NCI-H1417 (cell line): ENCODE measurements around the gene NFYC.
A peak's percentile ranks its signal among the peaks of the same experiment; 100 is the strongest.

Experiments
- DNase-seq, 3 experiments: peaks; one replicate each; lab custom pipeline; 2025; lab: John Stamatoyannopoulos, UW

Gene NFYC

DNA sequence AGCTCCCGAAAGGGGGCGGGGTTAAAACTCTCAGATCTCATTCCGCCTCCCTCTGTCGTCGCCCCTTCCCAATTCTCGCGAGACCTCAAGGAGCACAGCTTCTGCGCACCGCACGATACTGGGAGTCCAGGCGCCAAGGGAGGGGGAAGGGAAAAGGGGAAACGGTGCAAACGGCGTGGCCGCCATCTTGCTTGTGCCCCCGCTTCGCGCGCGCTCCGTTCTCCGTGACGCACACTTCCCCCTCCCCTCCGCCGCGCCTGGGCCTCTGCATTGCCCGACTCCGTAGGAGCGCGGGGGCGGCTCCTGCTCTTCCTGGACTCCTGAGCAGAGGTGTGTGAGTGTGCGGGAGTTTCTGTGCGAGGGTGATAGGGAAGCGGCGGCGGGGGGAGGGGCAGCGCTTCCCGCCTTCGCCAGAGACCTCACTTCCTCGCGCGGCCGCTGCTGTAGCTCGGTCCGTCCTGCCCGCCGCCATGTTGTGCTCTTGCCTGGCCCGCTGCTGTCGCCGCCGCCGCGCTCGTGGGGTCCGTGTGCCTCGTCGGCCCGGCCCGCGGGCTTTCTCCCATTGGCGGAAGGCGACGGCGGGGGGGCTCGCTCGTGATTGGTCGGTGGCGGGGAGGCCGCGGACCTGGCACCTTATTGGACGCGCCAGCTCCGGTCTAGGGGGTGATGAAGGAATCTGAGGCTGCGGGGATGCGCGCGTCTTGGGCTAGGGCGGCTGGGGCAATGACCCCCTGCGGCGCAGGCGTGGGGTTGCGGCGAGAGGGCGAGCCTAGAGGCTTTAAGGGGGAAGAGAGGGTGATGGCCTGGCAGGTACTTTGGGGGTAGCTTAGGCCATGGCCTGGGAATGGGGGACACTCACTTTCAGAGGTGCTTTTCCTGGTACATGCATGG, at the start of gene NFYC:
Gene NFYC, plus strand, starts transcription at position 167 of the 891 bp plus-strand sequence. CDS start 47,140 bp downstream, outside the sequence.
- peak; percentile 98 to 100 (median 99) for DNase-seq

DNA sequence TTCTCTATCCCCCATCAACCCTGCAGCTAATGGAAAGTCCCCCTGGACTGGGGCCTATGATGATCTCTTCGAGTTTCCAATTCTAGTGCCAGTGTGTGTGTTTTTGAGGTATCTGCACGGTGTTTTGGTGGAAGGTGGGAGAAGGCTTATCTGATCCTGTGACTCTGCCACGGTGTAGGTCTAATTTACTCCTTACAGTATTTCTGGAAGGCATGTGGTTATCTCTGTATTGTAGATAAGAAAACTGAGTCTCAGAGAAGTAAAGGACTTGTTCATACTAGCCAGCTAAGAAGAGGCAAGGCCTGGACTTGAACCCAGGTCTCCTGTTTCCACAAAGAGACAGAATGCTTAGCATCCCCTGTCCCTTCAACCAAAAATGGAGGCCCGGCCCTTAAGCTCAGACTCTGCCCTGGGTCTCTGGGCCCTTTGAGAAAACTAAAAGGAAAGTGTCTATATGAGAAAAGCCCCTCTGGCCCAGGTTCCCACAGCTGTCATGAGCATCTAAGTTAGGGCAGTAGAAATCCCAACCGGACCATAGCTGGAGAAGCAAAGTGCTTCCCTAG, 46.3 kb upstream of the NFYC start:
- DNase-seq = no peak

- no peak for DNase-seq
Observed at GRCh38 chr1:40646315-40646714, 45.2 kb upstream of the NFYC start.

- DNase-seq = no peak
Observed at GRCh38 chr1:40648200-40648599, 43.3 kb upstream of the NFYC start.

GRCh38 chr1:40648928-40649591, 42.4 kb upstream of the NFYC start:
- peak in 2 of 3 experiments; percentile 64 for DNase-seq

DNA sequence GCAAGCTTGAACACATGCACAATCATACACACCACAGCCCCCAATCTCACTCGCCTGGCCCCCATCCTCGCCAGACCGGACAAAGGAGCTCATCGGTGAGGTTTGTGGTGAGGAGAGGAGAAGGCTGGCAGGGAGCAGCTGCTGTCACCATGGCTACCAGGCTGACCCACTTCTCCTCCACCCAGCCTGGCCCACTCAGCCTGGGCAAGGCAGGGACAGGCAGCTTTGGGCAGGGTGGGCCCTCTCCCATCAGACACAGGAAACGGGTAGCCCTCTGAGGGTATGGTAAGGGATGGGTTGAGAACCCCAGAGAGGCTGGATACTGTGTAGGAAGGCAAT, 41.9 kb upstream of the NFYC start:
- DNase-seq = peak in 2 of 3 experiments; percentile 64

DNA sequence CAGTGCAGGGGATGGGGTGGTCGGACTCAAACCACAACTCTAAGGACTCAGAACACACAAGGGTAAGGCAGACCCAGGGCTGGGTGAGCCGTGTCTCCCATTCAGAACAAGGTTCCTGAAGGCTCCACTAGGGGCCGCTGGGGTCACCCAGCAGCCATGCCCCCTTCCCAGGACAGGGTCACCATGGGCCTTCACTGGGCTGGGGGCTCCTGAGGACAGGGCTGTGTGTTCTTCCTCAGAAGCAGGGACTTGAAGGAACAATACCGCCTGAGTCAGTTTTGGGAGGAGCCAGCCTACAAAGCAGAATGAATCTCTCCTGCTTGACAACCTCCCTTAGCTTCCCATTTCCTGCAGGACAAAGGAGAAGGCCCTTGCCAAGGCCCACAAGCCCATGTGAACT, 41.4 kb upstream of the NFYC start:
- DNase-seq = no peak

DNA sequence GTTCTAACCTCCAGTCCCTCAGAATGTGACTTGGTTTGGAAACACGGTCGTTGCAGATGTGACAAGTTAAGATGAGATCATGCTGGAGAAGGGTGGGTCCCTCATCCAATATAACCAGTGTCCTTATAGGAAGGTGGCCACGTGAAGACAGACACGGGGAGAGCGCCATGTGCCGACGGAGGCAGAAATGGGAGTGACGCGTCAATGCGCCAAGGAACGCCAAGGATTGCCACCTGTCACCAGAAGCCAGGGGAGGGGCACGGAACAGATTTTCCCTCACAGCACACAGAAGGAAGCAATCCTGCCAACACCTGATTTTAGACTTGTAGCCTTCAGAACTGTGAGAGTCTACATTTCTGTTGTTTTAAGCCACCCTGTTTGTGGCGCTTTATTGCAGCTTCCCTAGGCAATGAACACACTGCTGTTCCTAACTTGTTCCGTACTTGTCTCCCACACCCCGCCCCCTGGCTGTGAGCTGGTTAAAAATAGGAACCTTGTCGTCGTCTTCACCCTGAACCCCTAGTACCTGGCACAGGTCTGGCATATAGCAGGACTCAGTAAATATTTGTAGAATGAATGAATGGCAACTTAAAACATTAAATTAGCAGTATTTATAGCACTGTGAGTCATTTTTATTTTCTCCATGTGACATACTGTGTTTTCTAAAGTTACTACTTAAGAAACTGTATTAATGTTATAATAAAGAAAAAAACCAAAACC, 40.2 kb upstream of the NFYC start:
- DNase-seq = no peak

- no peak for DNase-seq
Observed at GRCh38 chr1:40652468-40652867, 39.0 kb upstream of the NFYC start.

DNA sequence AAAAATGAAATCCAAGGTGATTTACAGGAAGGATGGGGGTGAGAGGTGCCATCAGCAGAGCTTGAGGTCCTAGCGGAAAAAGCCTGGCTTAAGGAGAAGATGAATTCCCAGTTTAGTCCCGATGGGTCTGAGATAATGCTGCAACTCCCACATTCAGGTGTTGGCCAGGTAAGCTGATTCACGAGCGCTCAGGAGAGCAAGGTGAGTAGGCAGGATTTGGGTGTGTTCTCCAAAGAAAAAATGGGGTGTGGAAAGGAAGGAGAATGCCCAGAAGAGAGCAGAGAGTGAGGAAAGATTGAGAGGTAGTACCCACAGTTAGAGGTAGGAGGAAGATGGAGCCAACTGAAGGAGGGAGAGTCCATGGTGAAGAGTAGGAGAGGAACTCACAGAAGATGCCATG, 38.5 kb upstream of the NFYC start:
- no peak for DNase-seq

DNA sequence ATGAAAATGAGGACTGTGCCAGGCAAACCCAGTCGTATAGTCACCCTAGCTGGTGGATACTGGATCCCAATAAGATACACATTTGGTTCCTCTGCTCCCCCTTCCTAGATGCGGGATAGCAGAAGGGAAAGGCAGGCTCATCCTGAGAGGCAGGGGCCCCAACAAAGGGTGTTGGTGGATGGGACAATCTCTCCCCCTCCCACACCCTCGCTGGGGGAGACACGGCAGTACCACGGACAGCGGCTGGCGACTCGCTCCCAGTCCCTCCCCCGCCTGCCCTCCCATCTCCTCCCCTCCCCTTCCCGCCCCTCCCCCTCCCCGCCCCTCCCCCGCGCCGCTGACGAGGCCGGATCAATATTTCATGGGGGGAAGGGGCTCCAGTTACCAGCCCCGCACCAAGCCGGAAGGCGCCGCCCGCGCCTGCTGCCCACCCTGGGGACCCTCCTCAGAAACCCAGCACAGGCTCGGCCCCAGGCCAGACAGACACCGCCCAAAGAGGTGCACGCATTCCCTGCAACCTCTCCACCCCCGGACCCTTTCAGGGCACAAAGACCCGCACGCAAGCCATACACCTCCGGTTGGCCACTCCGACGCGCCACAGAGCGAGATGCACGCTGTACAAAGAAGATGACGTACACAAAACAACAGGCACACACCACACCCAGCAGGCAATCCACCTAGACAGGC, 37.5 kb upstream of the NFYC start:
- no peak for DNase-seq

DNA sequence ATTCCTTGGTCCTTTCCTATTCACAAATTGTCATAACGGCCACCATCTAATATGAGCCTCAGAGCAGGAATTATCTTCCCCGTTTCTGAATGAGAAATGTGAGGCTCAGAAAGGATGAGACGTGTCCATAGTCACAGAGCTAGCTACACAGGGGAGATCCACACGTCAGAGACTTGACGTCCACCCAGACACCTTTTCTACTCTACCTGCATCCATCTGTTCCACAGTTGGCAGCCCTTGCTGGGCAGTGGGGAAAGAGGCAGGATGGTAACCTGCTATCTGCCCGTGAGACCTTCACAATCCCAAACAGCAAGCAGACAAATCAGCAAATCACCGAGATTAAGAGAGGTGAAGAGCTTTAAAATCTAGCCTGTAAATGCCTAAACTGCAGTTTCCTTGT, 34.5 kb upstream of the NFYC start:
- no peak for DNase-seq

DNA sequence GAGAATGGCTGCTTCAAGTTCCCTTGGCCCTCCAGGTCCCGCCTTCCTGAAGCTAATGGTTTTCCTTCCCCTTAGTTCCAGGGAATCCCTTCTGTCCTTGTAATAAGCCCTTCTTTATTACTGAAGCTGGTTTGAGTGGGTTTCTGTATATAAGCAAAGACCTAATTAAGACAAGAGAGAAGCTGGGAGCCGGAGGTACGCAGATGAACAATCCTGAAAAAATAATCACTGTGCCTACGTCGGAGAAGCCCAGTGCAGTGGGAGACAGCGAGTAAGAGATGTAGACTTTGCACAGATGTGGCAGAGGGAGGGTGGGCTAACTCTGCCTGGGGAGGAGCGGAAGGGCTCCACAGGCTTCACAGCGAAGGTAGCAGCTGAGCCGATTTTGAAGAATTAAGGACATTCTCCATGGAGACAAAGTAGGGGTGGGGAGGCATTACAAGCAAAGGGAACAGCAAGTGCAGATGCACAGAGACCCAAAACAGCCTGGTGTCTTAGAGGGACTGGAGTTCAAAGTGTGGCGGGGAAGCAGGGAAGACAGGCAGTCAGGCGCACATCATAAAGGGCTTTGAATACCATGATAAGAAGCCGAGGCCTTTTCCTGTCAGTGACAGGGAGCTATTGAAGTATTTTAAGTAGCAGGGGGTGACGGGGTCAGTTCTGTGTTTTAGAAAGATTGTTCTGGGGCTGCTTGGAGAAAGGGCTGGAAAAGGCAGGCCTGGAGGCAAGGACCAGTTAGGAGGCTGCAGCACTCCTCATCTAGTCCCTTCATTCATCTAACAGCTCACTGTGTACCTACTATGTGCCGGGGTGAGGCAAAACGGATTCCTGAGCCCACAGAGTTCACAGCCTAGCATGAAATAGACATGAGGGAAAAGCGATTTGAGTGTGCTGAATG, 32.5 kb upstream of the NFYC start:
- no peak for DNase-seq

- DNase-seq = no peak
Observed at GRCh38 chr1:40659649-40659947, 31.9 kb upstream of the NFYC start.

- no peak for DNase-seq
Observed at GRCh38 chr1:40661678-40662077, 29.8 kb upstream of the NFYC start.

DNA sequence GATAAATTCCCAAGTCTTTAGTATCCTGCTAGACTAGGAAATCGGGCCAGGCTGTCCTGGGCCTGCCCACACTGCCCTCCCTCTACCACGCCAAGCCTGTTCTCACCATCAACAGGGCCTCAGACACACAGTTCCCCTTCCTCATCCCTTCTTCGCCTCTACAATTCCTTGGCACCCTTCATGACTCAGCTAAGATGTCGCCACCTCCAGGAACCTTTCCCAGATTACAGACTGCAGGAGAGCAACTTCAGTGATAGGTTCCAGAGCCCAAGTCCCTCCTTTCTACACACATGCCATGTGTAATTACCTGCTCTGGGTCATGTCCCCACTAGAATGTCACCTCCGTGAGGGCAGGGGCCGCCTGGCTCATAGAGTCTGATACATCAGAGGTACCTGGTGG, 29.4 kb upstream of the NFYC start:
- DNase-seq = no peak

DNA sequence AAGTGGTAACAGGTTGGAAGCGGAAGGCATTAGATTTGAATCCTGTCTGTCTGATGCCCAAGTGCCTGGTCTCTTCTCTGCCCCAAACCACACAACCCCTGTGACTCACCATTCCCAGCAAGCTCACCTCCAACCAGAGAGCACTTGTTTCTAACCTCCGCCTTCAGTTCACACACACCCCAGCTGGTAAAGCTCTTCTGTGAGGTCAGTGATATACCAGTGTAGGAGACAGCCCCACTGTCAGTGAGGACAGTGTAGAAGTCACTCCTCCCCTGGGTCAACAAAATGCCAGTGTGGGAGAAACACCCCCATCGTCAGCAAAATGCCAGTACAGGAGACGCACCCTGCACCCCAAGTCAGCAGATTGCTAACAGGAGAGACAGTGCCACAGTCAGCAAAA, 28.6 kb upstream of the NFYC start:
- peak in 2 of 3 experiments; percentile 13 to 63 for DNase-seq

- peak; percentile 50 to 79 (median 59) for DNase-seq
Observed at GRCh38 chr1:40663324-40664166, 28.0 kb upstream of the NFYC start.

- peak in 2 of 3 experiments; percentile 45 to 73 for DNase-seq
Observed at GRCh38 chr1:40664167-40664537, 27.4 kb upstream of the NFYC start.

GRCh38 chr1:40664791-40665190, 26.7 kb upstream of the NFYC start:
- DNase-seq = peak in 1 of 3 experiments; percentile 40
